ENCODE data around the gene NT5C2.
A peak's percentile ranks its signal among the peaks of the same experiment; 100 is the strongest.

NT5C2 gene

DNA sequence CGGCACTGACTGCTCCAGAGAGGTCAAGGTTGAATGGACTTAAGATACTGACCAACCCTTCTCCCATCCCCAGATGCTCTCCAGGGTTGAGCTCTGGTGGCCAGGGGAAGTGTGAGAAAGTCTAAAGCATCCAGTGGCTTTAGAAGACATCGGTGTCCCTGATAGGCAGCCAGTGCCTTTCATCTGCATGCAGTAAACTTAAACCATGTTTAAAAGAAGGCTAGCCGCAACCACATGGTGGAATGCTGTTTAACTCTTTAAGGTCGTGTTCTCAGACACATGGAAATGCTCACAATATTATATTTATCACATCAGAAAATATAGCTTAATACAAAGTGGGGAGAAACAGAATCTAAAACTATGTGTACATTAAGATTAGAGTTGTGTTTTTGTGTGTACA is 138.0 kb downstream of the NT5C2 start:
- Histone ChIP-seq H3K9ac (ENCODE audit: low read depth in 1 of 2, low read length in 2 of 2) (no peak overlapping the region), H3K9me3 (ENCODE audit: control insufficient read depth in 1 of 2, low read length in 2 of 2) (no peaks in the 10 kb centered on the region), H3K27me3 (ENCODE audit: control insufficient read depth in 1 of 2, insufficient read depth in 2 of 2, low read length in 2 of 2) (no peaks in the 10 kb centered on the region), H3K4me1 (ENCODE audit: control insufficient read depth in 1 of 2, insufficient read depth in 2 of 2, low read length in 2 of 2) (peaks cover 3 to 18% of the 10 kb centered on the region in 2 donors), H3K27ac (ENCODE audit: low read depth, low read length) (no peak overlapping the region), H3K4me3 (ENCODE audit: low read depth in 1 of 2, low read length in 2 of 2) (no peak overlapping the region), H3K36me3 (ENCODE audit: control insufficient read depth in 1 of 2, insufficient read depth in 2 of 2, low read length in 2 of 2) (no peaks in the 10 kb centered on the region)

DNA sequence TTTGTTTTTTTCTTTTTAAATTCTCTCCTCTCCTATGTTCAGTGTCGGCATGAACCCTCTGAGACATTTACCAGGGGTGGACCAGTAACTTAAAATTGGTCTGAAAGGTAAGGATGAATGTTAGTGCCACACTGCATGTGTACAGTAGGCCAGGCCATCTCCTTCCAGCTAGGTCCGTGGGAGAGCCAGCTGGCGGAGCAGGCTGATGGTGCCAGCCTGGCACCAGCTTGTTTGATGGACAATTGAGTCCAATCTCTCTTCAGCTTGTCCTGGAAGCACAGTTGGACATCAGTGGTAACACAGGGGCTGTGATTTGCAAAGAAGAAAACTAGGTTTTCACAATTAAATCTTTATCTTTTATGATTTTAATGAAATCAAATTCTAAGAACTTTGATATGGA is 138.5 kb downstream of the NT5C2 start:
- Histone ChIP-seq H3K4me1 (ENCODE audit: control insufficient read depth in 1 of 2, insufficient read depth in 2 of 2, low read length in 2 of 2) (peaks cover 3 to 18% of the 10 kb centered on the region in 2 donors), H3K9me3 (ENCODE audit: control insufficient read depth in 1 of 2, low read length in 2 of 2) (no peaks in the 10 kb centered on the region), H3K27me3 (ENCODE audit: control insufficient read depth in 1 of 2, insufficient read depth in 2 of 2, low read length in 2 of 2) (no peaks in the 10 kb centered on the region), H3K4me3 (ENCODE audit: low read depth in 1 of 2, low read length in 2 of 2) (peak overlapping the region; percentile 44 to 65), H3K27ac (ENCODE audit: low read depth, low read length) (no peak overlapping the region), H3K36me3 (ENCODE audit: control insufficient read depth in 1 of 2, insufficient read depth in 2 of 2, low read length in 2 of 2) (no peaks in the 10 kb centered on the region), H3K9ac (ENCODE audit: low read depth in 1 of 2, low read length in 2 of 2) (peak overlapping the region; percentile 35 to 39)

DNA sequence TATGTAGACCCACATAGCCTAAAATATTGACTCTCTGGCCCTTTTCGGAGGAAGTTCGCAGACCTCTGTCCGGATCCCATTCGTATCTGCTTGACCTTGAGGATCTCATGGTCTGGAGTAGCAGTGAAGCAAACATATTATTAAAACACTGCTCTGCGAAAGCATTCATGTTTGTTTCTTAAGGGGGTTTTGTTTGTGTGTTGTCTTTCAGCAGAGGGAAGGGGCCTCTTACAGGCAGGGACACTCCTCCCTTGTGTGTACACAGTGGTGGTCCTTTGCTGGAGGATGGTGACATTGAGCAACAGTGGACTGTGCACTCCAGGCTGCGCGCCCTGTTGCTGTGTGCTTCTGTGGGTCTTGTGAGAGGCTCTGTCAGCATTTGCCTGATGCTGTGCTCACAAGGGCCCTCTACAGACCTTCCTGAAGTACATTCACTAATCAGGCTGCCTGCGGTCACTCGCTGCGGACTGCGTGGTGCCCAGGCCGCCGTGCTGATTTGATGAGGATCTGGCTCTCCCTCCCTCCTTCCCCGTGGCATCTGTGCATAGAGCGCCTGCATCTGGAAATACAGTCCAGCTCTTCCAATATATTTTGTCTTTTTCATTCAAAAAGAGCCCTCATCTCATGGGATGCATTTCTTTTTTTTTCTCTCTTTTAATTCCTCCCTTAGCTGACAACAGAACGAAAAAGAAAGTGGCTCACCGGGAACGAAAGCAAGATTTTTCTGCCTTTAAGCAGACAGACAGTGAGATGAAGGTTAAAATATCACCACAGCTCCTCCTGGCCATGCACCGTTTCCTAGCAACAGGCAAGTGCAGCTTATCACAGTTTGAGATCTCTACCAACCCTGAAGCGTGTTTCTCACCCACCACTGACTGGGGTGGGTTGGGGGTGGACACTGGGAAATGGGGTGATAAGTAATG is 139.2 kb downstream of the NT5C2 start:
- peak overlapping the region; percentile 44 to 65 for H3K4me3 ChIP-seq (ENCODE audit: low read depth in 1 of 2, low read length in 2 of 2)
- H3K27ac ChIP-seq (ENCODE audit: low read depth, low read length) = no peak overlapping the region
- H3K9me3 ChIP-seq (ENCODE audit: control insufficient read depth in 1 of 2, low read length in 2 of 2) = no peaks in the 10 kb centered on the region
- H3K9ac ChIP-seq (ENCODE audit: low read depth in 1 of 2, low read length in 2 of 2) = peak overlapping the region; percentile 35 to 39
- no peaks in the 10 kb centered on the region for H3K27me3 ChIP-seq (ENCODE audit: control insufficient read depth in 1 of 2, insufficient read depth in 2 of 2, low read length in 2 of 2)
- peaks cover 3 to 18% of the 10 kb centered on the region in 2 donors for H3K4me1 ChIP-seq (ENCODE audit: control insufficient read depth in 1 of 2, insufficient read depth in 2 of 2, low read length in 2 of 2)
- H3K36me3 ChIP-seq (ENCODE audit: control insufficient read depth in 1 of 2, insufficient read depth in 2 of 2, low read length in 2 of 2) = no peaks in the 10 kb centered on the region

DNA sequence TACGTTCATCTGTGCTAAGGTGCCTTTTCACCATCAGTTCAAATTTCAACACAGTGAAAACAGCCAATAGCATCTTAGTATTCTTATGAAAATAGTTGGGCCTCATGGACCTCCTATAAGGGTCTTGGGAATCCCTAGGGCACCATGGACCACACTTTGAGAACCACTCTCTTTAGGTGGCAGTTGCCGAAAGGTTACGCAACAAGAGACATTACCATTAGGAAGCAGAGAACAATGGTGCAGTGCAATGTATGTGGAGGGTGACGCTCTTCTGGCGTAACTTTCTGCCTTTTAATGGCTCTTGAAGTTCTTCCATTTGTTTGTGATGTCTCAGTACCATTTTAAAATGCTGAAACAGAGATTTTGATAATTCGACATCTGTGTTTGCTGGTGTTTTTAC is 143.8 kb downstream of the NT5C2 start:
- no peaks in the 10 kb centered on the region for H3K27me3 ChIP-seq (ENCODE audit: control insufficient read depth in 1 of 2, insufficient read depth in 2 of 2, low read length in 2 of 2)
- no peaks in the 10 kb centered on the region for H3K36me3 ChIP-seq (ENCODE audit: control insufficient read depth in 1 of 2, insufficient read depth in 2 of 2, low read length in 2 of 2)
- no peaks in the 10 kb centered on the region for H3K9me3 ChIP-seq (ENCODE audit: control insufficient read depth in 1 of 2, low read length in 2 of 2)
- H3K4me3 ChIP-seq (ENCODE audit: low read depth in 1 of 2, low read length in 2 of 2) = no peak overlapping the region
- H3K9ac ChIP-seq (ENCODE audit: low read depth in 1 of 2, low read length in 2 of 2) = no peak overlapping the region
- H3K27ac ChIP-seq (ENCODE audit: low read depth, low read length) = no peak overlapping the region
- peaks cover 3 to 14% of the 10 kb centered on the region in 2 donors for H3K4me1 ChIP-seq (ENCODE audit: control insufficient read depth in 1 of 2, insufficient read depth in 2 of 2, low read length in 2 of 2)

DNA sequence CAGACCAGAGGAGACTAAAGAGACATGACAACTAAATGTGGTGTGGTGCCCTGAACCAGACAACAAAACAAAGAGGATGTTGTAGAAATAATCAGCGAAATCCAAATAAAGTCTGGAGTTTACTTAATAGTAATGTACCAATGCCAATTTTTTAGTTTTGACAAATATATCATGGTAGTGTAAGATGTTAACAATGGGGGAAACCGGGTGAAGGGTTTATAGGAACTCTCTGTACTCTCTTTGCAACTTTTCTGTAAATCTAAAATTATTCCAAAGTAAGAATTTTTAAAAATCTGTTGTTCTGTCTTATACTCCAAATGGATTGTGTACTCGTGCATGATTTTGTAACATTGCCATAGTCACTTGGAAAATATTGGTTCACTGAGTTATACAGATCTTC is 145.7 kb downstream of the NT5C2 start:
- Histone ChIP-seq H3K36me3 (ENCODE audit: control insufficient read depth in 1 of 2, insufficient read depth in 2 of 2, low read length in 2 of 2) (no peaks in the 10 kb centered on the region), H3K9ac (ENCODE audit: low read depth in 1 of 2, low read length in 2 of 2) (no peak overlapping the region), H3K27me3 (ENCODE audit: control insufficient read depth in 1 of 2, insufficient read depth in 2 of 2, low read length in 2 of 2) (no peaks in the 10 kb centered on the region), H3K4me1 (ENCODE audit: control insufficient read depth in 1 of 2, insufficient read depth in 2 of 2, low read length in 2 of 2) (no peaks in the 10 kb centered on the region), H3K4me3 (ENCODE audit: low read depth in 1 of 2, low read length in 2 of 2) (no peak overlapping the region), H3K9me3 (ENCODE audit: control insufficient read depth in 1 of 2, low read length in 2 of 2) (no peaks in the 10 kb centered on the region), H3K27ac (ENCODE audit: low read depth, low read length) (no peak overlapping the region)

DNA sequence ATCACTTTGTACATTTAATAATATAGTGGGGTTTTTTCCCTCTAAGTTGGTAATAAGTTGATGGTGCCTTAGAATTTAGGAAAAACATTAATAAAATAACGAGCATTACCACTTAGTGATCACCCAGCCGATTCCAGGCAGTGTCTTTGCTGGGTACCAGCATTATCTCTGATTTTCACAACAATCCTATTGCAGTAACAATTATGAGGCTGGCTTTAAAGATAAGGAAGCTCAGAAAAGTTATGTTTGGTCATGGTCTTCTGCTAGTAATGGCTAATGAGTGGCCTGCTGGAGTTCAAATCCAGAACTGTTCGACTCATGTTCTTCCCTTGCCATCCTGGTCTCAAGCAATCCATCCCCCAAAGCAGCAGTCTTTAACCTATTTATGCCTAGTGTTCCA is 147.1 kb downstream of the NT5C2 start:
- H3K27ac ChIP-seq (ENCODE audit: low read depth, low read length) = no peak overlapping the region
- H3K4me3 ChIP-seq (ENCODE audit: low read depth in 1 of 2, low read length in 2 of 2) = no peak overlapping the region
- no peaks in the 10 kb centered on the region for H3K4me1 ChIP-seq (ENCODE audit: control insufficient read depth in 1 of 2, insufficient read depth in 2 of 2, low read length in 2 of 2)
- no peaks in the 10 kb centered on the region for H3K9me3 ChIP-seq (ENCODE audit: control insufficient read depth in 1 of 2, low read length in 2 of 2)
- no peaks in the 10 kb centered on the region for H3K36me3 ChIP-seq (ENCODE audit: control insufficient read depth in 1 of 2, insufficient read depth in 2 of 2, low read length in 2 of 2)
- H3K27me3 ChIP-seq (ENCODE audit: control insufficient read depth in 1 of 2, insufficient read depth in 2 of 2, low read length in 2 of 2) = no peaks in the 10 kb centered on the region
- no peak overlapping the region for H3K9ac ChIP-seq (ENCODE audit: low read depth in 1 of 2, low read length in 2 of 2)

DNA sequence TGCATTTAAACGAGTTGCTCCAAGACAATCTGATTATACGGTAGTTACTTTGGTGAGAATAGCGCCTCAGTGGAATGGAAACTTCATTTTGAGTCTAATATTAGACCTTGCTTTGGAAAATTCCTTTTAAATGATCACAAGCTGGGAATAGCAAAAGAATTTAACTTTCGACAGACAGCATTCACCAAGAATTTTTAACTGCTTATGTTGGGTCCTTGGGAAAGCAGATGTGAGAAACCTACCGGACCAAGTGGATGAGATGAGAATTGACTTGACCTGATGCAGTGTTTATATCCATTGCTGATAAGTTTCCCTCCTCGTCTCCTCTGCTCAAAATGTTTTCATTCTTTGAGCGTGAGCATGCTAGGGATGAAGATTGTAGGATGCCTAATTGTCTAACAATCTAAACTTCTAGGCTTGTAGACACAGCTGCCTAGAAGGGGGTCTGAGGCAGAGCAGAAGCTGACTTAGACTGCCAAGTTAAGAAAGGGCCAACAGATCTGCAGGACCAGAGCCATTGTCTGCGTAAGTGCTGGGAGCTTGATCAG is 148.1 kb downstream of the NT5C2 start:
- no peaks in the 10 kb centered on the region for H3K36me3 ChIP-seq (ENCODE audit: control insufficient read depth in 1 of 2, insufficient read depth in 2 of 2, low read length in 2 of 2)
- H3K4me1 ChIP-seq (ENCODE audit: control insufficient read depth in 1 of 2, insufficient read depth in 2 of 2, low read length in 2 of 2) = no peaks in the 10 kb centered on the region
- no peak overlapping the region for H3K27ac ChIP-seq (ENCODE audit: low read depth, low read length)
- no peak overlapping the region for H3K9ac ChIP-seq (ENCODE audit: low read depth in 1 of 2, low read length in 2 of 2)
- no peaks in the 10 kb centered on the region for H3K27me3 ChIP-seq (ENCODE audit: control insufficient read depth in 1 of 2, insufficient read depth in 2 of 2, low read length in 2 of 2)
- H3K9me3 ChIP-seq (ENCODE audit: control insufficient read depth in 1 of 2, low read length in 2 of 2) = no peaks in the 10 kb centered on the region
- H3K4me3 ChIP-seq (ENCODE audit: low read depth in 1 of 2, low read length in 2 of 2) = no peak overlapping the region

DNA sequence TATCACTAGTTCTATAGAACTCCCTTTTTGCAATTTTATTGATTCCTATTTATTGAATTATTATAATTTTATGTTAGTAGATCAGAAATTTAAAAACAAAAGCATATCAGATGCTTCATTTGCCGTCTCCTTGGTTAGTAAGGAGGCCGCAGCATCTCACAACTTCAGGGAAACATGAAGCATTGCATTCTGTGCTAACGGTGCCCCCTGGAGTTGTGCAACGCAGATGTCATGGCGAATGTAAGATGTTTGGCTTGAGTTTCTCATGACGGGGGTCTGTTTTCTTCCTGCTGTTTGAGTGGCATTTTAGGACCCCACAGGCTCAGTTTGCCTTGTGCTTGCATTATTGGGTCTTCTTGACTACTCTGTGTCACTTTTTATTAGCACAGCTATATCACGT is 150.2 kb downstream of the NT5C2 start:
- H3K9me3 ChIP-seq (ENCODE audit: control insufficient read depth in 1 of 2, low read length in 2 of 2) = no peaks in the 10 kb centered on the region
- no peaks in the 10 kb centered on the region for H3K4me1 ChIP-seq (ENCODE audit: control insufficient read depth in 1 of 2, insufficient read depth in 2 of 2, low read length in 2 of 2)
- H3K27me3 ChIP-seq (ENCODE audit: control insufficient read depth in 1 of 2, insufficient read depth in 2 of 2, low read length in 2 of 2) = no peaks in the 10 kb centered on the region
- no peak overlapping the region for H3K27ac ChIP-seq (ENCODE audit: low read depth, low read length)
- no peak overlapping the region for H3K9ac ChIP-seq (ENCODE audit: low read depth in 1 of 2, low read length in 2 of 2)
- H3K4me3 ChIP-seq (ENCODE audit: low read depth in 1 of 2, low read length in 2 of 2) = no peak overlapping the region
- no peaks in the 10 kb centered on the region for H3K36me3 ChIP-seq (ENCODE audit: control insufficient read depth in 1 of 2, insufficient read depth in 2 of 2, low read length in 2 of 2)

DNA sequence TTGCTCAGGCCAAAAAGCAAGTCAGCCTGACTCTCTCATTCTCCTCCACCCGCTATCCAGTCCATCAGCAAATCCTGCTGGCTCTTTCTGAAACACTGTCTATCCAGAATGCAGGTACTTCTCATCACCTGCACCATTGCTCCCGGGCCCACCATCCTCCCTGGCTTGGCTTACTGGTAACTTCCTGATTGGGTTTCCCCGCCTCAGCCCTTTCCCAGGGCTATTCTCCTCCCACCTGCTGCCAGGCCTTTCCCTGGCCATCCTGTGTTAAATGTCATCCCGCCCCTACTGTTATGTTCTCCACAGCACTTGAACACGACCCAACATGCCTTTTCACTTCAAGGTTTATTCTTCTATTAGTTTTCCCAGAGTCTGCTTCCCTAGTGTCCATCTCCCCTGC is 150.9 kb downstream of the NT5C2 start:
- H3K36me3 ChIP-seq (ENCODE audit: control insufficient read depth in 1 of 2, insufficient read depth in 2 of 2, low read length in 2 of 2) = no peaks in the 10 kb centered on the region
- no peak overlapping the region for H3K4me3 ChIP-seq (ENCODE audit: low read depth in 1 of 2, low read length in 2 of 2)
- no peaks in the 10 kb centered on the region for H3K4me1 ChIP-seq (ENCODE audit: control insufficient read depth in 1 of 2, insufficient read depth in 2 of 2, low read length in 2 of 2)
- H3K9me3 ChIP-seq (ENCODE audit: control insufficient read depth in 1 of 2, low read length in 2 of 2) = no peaks in the 10 kb centered on the region
- no peak overlapping the region for H3K27ac ChIP-seq (ENCODE audit: low read depth, low read length)
- no peaks in the 10 kb centered on the region for H3K27me3 ChIP-seq (ENCODE audit: control insufficient read depth in 1 of 2, insufficient read depth in 2 of 2, low read length in 2 of 2)
- no peak overlapping the region for H3K9ac ChIP-seq (ENCODE audit: low read depth in 1 of 2, low read length in 2 of 2)

DNA sequence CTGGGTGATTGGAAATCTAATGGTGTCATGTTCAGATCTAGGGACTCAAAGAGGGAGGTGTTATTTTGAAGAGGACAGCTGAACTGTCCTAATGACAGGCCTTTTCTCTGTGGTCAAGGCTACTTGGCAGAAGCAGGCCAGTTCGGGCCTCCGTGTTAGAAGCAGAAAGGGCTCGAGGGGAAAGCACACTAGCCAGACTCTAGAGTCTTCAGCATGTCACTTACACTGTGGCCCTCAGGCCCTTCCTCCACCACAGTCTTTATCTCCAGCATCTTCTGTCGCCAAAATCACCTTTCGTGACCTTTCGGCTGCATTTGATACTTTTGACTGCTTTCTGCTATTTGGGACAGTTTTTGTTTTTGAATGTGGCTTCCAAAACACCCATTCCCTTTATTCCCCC is 151.7 kb downstream of the NT5C2 start:
- H3K4me1 ChIP-seq (ENCODE audit: control insufficient read depth in 1 of 2, insufficient read depth in 2 of 2, low read length in 2 of 2) = no peaks in the 10 kb centered on the region
- no peaks in the 10 kb centered on the region for H3K36me3 ChIP-seq (ENCODE audit: control insufficient read depth in 1 of 2, insufficient read depth in 2 of 2, low read length in 2 of 2)
- H3K9ac ChIP-seq (ENCODE audit: low read depth in 1 of 2, low read length in 2 of 2) = no peak overlapping the region
- H3K27ac ChIP-seq (ENCODE audit: low read depth, low read length) = no peak overlapping the region
- H3K4me3 ChIP-seq (ENCODE audit: low read depth in 1 of 2, low read length in 2 of 2) = no peak overlapping the region
- no peaks in the 10 kb centered on the region for H3K27me3 ChIP-seq (ENCODE audit: control insufficient read depth in 1 of 2, insufficient read depth in 2 of 2, low read length in 2 of 2)
- no peaks in the 10 kb centered on the region for H3K9me3 ChIP-seq (ENCODE audit: control insufficient read depth in 1 of 2, low read length in 2 of 2)
